HL-60 (cell line): ENCODE measurements around the gene CCND1.

ENCODE experiments used
- GABPA ChIP-seq: IDR thresholded peaks from 2 replicates; pipeline ENCODE4 v1.6.1; 2012; ENCODE audit warnings: low read depth
- SPI1 ChIP-seq: IDR thresholded peaks from 2 replicates; pipeline ENCODE4 v1.6.1; 2012; ENCODE audit warnings: low read depth, mild to moderate bottlenecking, borderline replicate concordance

- TF ChIP-seq GABPA (no peak), SPI1 (no peak)
Measured at GRCh38 chr11:69700278-69701140, 59.6 kb downstream of the CCND1 start.
